Activated naive CD8-positive, alpha-beta T cell treated with anti-CD3 and anti-CD28 coated beads for 36 hours (primary cell): ENCODE results near the gene KCNK5. TPM values are rescaled to one million over a fixed set of nuclear protein-coding genes. Genes with fewer than 3 reads are reported as not detected.

Experiments used
- DNase-seq: peaks from one replicate; pipeline ENCODE4 v3.0.0; 2021
- H3K27ac Mint-ChIP-seq: one replicate; pipeline ENCODE4 v1.8.0; 2022; ENCODE audit warnings: mild to moderate bottlenecking, moderate library complexity, mixed read lengths
- H3K27me3 Mint-ChIP-seq: one replicate; pipeline ENCODE4 v1.8.0; 2022; ENCODE audit warnings: mild to moderate bottlenecking, mixed read lengths
- H3K36me3 Mint-ChIP-seq: one replicate; pipeline ENCODE4 v1.8.0; 2021; ENCODE audit warnings: mild to moderate bottlenecking, mixed read lengths
- H3K4me1 Mint-ChIP-seq: one replicate; pipeline ENCODE4 v1.8.0; 2021; ENCODE audit warnings: mixed read lengths
- H3K4me3 Mint-ChIP-seq: one replicate; pipeline ENCODE4 v1.8.0; 2022; ENCODE audit warnings: mild to moderate bottlenecking, moderate library complexity, mixed read lengths
- H3K9me3 Mint-ChIP-seq: one replicate; pipeline ENCODE4 v1.8.0; 2022; ENCODE audit warnings: mixed read lengths
- total RNA-seq, 2 experiments: library from RNA; stranded (reverse); gene quantifications; one replicate each; pipeline ENCODE4 v1.2.3, GENCODE V29; 2021

KCNK5 gene
- total RNA-seq, 2 experiments from 2014 or later, result 18.6 to 19.6 TPM

DNA sequence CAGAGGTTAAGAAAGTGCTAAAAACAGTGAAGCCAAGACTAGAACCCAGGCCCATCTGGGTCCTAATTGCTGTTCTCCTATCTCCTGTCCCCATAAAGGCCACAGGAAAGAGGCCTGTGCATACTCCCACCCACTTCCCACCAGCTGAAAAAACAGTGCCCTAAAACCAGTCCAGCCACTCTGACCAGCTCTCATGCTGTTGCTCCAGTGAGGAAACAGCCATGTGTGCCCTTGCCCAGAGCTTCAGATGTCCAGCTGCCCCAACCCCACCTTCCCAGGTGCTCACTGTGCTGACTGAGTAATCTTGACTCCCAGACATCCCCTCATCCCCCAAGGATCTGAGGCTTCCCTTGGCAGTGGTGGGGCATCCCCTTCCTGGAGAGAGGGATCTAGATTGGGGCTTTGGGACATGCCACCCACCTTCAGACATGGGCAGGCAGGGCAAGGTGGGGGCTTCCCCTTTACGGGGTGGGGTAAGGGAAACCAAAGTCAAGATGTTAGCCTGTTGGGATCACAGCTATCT is 28.7 kb downstream of the KCNK5 start:
- no peak for DNase-seq
- H3K27me3 Mint-ChIP-seq, result no peaks in the 10 kb centered on the region
- H3K27ac Mint-ChIP-seq, result no peak overlapping the region
- H3K36me3 Mint-ChIP-seq, result peaks cover 14% of the 10 kb centered on the region
- H3K4me3 Mint-ChIP-seq, result no peak overlapping the region
- no peaks in the 10 kb centered on the region for H3K4me1 Mint-ChIP-seq
- H3K9me3 Mint-ChIP-seq, result no peaks in the 10 kb centered on the region

DNA sequence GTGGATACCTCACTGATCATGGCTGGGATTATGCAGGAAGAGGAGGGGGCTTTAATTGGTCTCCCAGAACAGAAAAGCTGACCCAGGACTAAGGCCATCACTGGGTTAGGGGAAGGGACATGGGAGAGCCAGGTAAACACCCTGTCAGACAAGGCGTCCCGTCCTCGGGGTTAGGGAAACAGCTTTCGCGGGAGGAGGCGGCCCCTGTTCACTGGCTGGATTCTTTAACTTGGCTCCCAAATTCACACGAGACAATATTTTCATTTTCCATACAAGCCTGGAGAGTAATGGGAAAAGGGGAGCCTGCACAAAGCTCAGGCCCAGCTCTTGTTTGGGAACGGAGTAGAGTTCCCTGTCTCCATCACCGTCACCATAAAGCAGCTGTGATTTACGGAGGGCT is 29.3 kb downstream of the KCNK5 start:
- peaks cover 19% of the 10 kb centered on the region for H3K36me3 Mint-ChIP-seq
- DNase-seq, result no peak
- no peaks in the 10 kb centered on the region for H3K27me3 Mint-ChIP-seq
- H3K4me3 Mint-ChIP-seq, result no peak overlapping the region
- no peaks in the 10 kb centered on the region for H3K4me1 Mint-ChIP-seq
- H3K27ac Mint-ChIP-seq, result no peak overlapping the region
- no peaks in the 10 kb centered on the region for H3K9me3 Mint-ChIP-seq

DNA sequence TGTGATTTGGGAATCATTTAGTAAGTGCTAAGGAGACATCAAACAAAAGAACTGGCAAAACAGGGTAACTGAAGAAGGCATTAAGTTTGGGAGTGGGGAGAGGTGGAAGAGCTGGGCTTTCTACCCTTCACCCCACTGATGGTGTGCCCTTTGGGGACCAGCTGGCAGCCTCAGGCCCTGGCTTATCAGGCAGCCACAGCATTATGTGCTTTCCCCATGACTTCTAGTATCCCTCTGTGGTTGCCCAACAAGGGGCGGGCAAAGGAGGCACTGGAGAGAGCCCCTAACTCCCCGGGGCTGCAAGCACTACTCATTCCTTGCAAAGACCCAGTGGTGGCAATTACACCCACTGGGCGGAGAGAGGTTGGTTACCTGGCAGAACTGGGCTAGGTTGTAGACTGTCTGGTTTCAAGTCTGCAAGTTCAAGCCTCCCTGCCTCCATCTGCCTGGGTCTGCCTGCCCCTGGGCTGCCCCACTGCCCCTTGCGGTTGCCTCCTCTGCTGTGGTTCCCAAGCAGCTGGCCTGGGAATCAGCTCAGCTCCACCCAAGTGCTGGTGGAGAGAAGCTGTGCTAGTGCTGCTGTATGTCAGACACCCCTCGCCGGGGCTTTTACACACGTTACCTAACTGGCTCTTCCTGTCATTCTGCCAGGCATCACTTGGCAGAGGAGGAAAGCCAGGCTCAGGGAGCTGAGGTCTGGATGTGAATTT is 29.9 kb downstream of the KCNK5 start:
- Mint-ChIP-seq H3K27me3 (no peaks in the 10 kb centered on the region), H3K36me3 (peaks cover 25% of the 10 kb centered on the region), H3K4me1 (no peaks in the 10 kb centered on the region), H3K9me3 (no peaks in the 10 kb centered on the region), H3K4me3 (no peak overlapping the region), H3K27ac (no peak overlapping the region)
- DNase-seq, result no peak

DNA sequence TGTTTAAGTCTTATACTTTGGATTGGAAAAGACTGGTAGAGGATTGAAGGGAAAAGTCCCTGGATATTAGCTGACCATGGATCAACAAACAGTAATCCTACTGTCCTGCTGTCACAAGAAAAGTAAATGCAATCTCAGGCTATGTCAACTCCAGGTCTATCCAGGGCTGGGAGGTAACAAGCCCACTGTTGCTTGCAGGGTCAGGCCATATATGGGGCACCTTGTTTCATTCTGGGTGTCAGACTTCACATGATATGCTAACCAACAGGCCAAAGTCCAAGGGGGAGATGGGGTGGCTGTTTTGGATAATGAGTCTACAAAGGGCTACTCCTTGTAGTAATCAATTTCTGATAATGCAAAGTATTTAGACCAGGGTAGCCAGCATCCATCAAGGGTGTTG is 30.7 kb downstream of the KCNK5 start:
- H3K27me3 Mint-ChIP-seq, result no peaks in the 10 kb centered on the region
- H3K27ac Mint-ChIP-seq, result no peak overlapping the region
- no peaks in the 10 kb centered on the region for H3K9me3 Mint-ChIP-seq
- DNase-seq, result no peak
- H3K36me3 Mint-ChIP-seq, result peaks cover 34% of the 10 kb centered on the region
- H3K4me3 Mint-ChIP-seq, result no peak overlapping the region
- no peaks in the 10 kb centered on the region for H3K4me1 Mint-ChIP-seq

DNA sequence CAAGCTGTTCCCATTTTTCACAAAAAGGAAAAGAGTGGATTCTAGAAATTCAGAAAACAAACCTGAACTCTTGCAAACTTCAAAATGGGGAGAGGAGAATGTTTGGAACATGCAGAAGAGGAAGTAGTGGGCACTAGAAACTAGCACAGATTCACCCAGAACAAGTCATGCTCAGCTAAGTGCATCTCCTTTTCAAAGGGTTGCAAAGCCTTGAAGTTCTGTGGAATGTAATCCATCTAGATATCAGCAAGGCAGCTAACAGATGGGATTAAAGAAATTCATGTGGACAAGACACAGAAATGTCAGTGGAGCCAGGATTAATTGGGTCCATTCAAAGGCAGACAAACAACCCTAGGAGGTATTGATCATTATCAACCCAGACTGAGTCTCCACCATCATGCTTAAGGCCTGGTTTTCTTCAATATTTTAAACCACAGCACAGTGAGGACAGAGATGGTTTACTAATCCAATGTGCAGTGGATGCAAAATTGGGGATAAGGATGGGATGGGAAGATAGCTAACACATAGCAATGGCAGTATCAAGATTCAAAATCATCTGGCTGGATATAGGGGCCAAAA is 31.3 kb downstream of the KCNK5 start:
- no peaks in the 10 kb centered on the region for H3K27me3 Mint-ChIP-seq

DNA sequence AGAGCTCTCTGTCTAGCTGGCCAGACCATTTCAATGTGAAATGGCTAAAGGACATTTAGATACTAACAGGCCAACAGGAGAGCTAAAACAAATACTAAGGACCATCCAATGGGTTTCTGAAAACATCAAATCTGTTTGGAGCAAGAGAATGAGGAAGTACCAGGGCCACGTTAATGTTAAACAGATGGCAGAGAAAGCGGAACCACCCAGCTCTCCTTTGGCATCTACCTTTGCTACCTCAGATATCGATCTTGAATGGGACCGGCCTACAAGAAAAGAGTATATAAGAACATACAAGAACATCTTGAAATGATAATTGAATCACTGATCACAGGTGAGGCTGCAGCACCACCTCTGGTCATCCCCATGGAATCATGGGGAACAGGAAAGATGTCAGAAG is 31.8 kb downstream of the KCNK5 start:
- H3K27me3 Mint-ChIP-seq, result no peaks in the 10 kb centered on the region
- H3K9me3 Mint-ChIP-seq, result no peaks in the 10 kb centered on the region
- no peak for DNase-seq
- no peak overlapping the region for H3K4me3 Mint-ChIP-seq
- H3K36me3 Mint-ChIP-seq, result peaks cover 43% of the 10 kb centered on the region
- no peak overlapping the region for H3K27ac Mint-ChIP-seq
- no peaks in the 10 kb centered on the region for H3K4me1 Mint-ChIP-seq

More for the DNA sequence above, 31.3 kb downstream of the KCNK5 start:
- Mint-ChIP-seq H3K27ac (no peak overlapping the region), H3K4me1 (no peaks in the 10 kb centered on the region), H3K36me3 (peaks cover 39% of the 10 kb centered on the region), H3K4me3 (no peak overlapping the region), H3K9me3 (no peaks in the 10 kb centered on the region)
- DNase-seq, result no peak

DNA sequence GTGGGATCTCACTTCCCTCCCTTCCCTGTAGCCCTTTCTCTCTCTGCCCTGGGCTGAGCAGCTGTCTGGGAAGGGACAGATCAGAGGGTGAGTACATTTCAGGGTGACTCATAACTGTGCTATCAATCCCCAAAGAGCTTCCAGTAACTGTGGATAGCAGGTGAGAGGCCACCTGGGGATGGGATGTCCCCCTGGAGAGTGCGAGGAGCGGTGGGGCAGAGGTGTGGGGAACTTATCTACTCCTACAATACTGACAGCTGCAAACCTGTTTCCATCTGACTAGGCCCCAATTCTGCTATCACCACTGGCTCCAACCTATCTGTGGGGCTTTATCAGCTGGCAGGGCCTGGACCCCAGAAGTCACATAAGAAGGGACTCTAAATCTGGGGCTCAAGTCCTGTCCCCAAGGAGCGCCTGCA is 32.6 kb downstream of the KCNK5 start:
- Mint-ChIP-seq H3K27ac (no peak overlapping the region), H3K36me3 (peaks cover 48% of the 10 kb centered on the region), H3K4me3 (no peak overlapping the region), H3K9me3 (no peaks in the 10 kb centered on the region), H3K27me3 (no peaks in the 10 kb centered on the region), H3K4me1 (no peaks in the 10 kb centered on the region)
- no peak for DNase-seq

DNA sequence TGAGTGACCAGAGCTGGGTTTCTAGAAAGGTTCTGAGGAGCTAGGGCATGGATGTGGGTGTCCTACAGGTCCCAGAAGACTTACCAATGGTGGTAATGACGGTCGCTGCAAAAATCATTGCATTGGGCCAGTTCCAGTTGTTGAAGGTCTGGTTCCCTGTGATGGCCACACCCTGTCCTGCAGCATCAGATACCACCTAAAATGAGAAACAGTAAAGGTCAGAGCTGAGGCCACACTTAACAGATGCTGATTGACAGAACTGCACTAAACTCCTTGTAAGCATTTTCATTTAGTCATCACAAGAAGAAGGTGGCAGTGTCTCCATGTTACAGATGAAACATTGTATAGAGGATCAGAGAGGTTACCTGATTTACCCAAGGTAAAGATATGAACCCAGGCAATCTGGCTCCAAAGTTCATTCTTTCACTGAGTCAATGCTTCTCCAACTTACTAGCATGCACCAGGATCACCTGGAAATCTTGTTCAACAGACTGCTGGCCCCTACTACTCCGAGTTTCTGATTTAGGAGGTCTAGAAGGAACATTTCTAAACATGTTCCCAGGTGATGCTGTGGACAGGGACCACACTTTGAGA is 33.4 kb downstream of the KCNK5 start:
- H3K36me3 Mint-ChIP-seq, result peaks cover 52% of the 10 kb centered on the region
- no peak overlapping the region for H3K4me3 Mint-ChIP-seq
- no peaks in the 10 kb centered on the region for H3K27me3 Mint-ChIP-seq
- H3K27ac Mint-ChIP-seq, result no peak overlapping the region
- DNase-seq, result no peak
- H3K4me1 Mint-ChIP-seq, result no peaks in the 10 kb centered on the region
- H3K9me3 Mint-ChIP-seq, result no peaks in the 10 kb centered on the region

DNA sequence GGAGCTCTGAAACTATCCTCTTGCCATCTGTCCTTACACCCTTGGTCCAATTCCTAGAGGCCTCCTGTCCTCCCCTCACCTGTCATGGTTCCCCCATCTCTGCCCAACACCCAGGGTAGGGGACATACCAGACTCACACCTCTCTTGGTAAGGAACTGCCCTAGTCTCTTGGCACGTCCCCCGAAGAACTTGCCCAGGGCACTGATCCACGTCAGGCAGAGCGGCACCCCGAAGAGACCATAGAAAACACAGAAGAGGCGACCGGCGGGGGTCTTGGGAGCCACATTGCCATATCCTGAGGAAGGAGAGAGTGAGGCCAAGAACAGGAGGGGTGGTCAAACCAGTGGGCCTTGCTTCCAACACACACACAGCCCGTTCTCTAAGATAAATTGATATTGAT is 34.8 kb downstream of the KCNK5 start:
- Mint-ChIP-seq H3K27ac (peak overlapping the region; percentile 29), H3K27me3 (no peaks in the 10 kb centered on the region), H3K4me3 (no peak overlapping the region), H3K4me1 (peaks cover 3% of the 10 kb centered on the region), H3K9me3 (no peaks in the 10 kb centered on the region), H3K36me3 (peaks cover 56% of the 10 kb centered on the region)
- DNase-seq, result no peak

DNA sequence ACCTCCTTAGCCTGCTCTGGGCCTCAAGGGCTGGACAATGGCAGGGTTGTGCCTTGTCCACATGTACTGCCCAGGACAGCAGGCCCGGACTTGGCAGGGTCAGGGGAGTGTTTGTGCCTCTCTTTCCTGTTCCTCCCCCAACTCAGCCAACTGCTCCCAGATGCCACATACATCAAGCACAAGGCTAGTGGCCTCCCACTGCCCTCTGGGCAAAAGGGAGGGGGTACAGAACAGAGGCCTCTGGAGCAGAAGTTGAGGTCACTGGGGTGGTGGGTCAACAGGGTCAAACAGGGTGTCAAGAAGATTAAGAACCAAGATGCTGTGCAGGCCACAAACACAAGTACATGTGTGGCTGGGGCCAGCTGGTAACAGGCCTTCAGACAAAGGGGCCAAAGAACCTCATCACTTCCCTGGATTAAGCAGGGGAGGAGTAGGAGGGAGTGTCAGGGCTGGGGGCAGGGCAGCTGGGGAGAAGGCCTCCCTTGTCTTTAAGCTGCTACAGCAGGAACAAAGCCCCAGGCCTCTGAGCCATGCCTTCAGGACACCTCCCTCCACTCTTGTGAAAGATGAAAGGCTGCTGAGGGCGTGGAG is 36.0 kb downstream of the KCNK5 start:
- Mint-ChIP-seq H3K4me3 (no peak overlapping the region), H3K4me1 (peaks cover 11% of the 10 kb centered on the region), H3K27me3 (no peaks in the 10 kb centered on the region), H3K9me3 (no peaks in the 10 kb centered on the region), H3K27ac (no peak overlapping the region), H3K36me3 (peaks cover 62% of the 10 kb centered on the region)
- no peak for DNase-seq

DNA sequence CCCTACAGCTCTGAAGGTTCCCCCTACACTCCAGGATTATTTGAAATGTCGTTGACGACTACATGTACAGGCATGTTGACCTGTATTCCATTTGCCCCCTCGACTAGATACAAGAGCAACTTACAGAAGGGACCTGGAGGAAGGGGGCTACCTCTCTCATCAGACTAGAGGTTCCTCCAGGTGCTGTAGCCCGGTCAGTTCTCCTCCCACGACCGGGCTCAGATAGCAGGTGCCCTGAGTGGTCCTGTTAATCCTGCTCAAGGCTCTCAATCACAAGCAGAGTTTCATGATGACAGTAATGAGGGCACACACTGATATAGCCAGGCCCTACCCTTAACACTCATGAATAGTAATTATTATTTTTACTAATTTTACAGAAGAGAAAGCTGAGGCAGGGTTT is 36.5 kb downstream of the KCNK5 start:
- Mint-ChIP-seq H3K36me3 (peaks cover 64% of the 10 kb centered on the region), H3K9me3 (no peaks in the 10 kb centered on the region), H3K27ac (no peak overlapping the region), H3K27me3 (no peaks in the 10 kb centered on the region), H3K4me1 (peaks cover 11% of the 10 kb centered on the region), H3K4me3 (no peak overlapping the region)
- no peak for DNase-seq

DNA sequence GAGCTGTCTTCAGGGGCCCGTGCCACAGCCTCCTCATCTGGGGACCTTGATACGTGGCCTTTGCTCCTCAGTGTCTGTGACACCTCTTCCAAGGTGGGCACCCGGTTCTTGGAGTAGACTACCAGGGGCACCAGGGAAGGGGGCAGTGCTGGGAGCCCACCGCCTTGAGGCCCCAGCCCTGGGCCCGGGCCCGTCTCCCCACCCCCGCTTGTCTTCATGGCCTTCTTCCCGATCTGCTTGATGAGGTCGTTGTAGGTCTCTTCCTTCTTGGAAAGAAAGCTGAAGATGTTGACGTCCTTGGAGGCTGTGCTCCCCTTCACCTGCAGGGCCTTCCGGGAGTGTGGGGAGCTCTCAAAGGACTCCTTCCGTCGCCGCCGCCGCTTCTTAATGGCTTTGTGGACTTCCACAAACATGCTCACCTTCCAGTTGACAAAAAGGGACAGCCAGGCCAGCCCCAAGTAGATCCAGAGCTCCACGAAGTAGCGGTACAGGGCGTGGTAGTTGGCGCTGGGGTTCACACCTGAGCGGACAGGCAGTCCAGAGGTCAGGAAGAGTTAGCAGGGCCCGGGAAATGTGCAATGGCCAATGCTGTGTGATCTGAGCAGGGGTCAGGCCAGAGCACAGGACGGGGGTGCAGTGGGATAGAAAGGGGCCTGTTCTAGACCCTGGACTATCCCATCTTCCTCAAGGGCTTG is 37.9 kb downstream of the KCNK5 start:
- Mint-ChIP-seq H3K4me3 (no peak overlapping the region), H3K36me3 (peaks cover 57% of the 10 kb centered on the region), H3K4me1 (peaks cover 11% of the 10 kb centered on the region), H3K27me3 (no peaks in the 10 kb centered on the region), H3K27ac (no peak overlapping the region), H3K9me3 (no peaks in the 10 kb centered on the region)
- no peak for DNase-seq

DNA sequence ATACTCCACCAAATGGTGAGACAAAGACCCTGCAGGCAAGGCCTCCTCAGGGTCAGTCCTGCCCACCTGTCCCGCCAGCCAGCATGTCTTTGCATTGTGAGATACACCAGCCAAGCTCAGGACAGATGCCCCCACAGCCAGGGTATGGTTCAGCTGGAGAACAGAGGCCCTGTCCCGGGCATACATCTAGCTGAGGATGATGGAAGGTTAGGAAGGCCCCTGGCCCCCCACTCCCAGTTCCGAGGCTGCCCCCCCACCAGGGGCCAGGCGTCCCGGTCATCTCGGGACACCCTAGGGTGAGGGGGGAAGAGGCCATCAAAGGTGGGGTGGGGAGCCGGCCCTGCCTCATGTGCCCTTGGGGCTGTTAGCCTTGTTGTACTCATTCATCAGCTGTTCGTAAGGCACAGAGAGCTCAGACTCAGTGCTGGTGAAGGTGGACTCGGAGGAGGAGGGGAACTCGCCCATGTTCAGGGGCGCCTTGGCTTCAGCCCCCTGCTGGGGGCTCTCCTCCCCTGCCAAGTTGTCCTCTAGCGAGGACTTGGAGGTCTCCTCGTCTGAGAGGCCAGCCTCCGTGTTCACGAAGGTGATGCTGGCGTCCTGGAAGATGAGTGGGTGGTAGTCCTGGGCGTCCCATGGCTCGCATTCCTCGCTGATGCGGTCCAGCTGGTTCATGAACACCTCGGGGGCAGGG is 38.6 kb downstream of the KCNK5 start:
- peaks cover 11% of the 10 kb centered on the region for H3K4me1 Mint-ChIP-seq
- H3K36me3 Mint-ChIP-seq, result peaks cover 51% of the 10 kb centered on the region
- H3K4me3 Mint-ChIP-seq, result no peak overlapping the region

DNA sequence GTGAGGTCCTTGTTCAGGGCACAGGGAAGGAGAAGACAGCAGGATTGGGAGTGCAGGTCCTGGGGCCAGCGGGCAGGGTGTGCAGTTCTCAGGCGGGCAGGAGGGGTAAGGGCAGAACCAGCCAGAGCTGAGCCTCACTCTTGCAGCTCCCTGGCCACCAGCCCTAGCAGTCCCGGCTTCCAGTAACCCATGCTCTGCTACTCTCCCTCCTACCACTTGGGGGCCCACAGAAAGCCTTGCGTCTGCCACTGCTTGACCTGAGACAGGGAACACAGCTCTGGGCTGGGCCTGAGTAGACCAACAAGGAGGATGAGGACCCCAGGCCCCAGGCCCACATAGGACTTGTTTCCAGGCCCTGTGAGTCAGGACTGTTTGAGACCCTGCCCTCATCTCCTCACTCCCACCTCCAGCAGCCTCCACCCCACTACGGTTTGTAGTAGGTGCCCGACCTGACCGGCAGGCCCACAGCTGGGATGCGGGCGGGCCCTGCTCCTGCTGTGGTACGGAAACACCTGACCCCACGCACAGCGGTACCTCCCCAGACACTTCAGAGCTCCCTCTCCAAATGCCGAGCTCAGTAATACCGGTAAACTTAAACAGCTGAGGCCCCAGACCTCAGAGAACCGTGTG is 39.2 kb downstream of the KCNK5 start:
- H3K36me3 Mint-ChIP-seq, result peaks cover 45% of the 10 kb centered on the region
- peak; percentile 21 for DNase-seq
- peaks cover 11% of the 10 kb centered on the region for H3K4me1 Mint-ChIP-seq
- no peaks in the 10 kb centered on the region for H3K27me3 Mint-ChIP-seq
- H3K4me3 Mint-ChIP-seq, result no peak overlapping the region
- no peak overlapping the region for H3K27ac Mint-ChIP-seq
- H3K9me3 Mint-ChIP-seq, result no peaks in the 10 kb centered on the region

More for the DNA sequence above, 38.6 kb downstream of the KCNK5 start:
- Mint-ChIP-seq H3K27ac (no peak overlapping the region), H3K9me3 (no peaks in the 10 kb centered on the region), H3K27me3 (no peaks in the 10 kb centered on the region)
- no peak for DNase-seq
